Skeletal muscle tissue (tissue), 4 donors: Measurements from ENCODE around the gene FPGS. TPM values are rescaled to one million over a fixed set of nuclear protein-coding genes. Genes with fewer than 3 reads are reported as not detected.
"Not testable (repeated sequence)": the region's sequence is repeated elsewhere in the genome, so short reads cannot be mapped to it uniquely, and the experiment has no call there.

Experiments used
- H3K27ac ChIP-seq: one replicate; pipeline ENCODE4 v1.7.0; 2013; ENCODE audit warnings: mild to moderate bottlenecking, low read depth, low read length, inconsistent platforms
- H3K27me3 ChIP-seq, 3 donors: one replicate each; pipeline ENCODE4 v1.7.0; 2013; ENCODE audit warnings: low read length in 3 of 3; ENCODE audit not compliant: control insufficient read depth in 3 of 3, insufficient read depth in 3 of 3
- H3K36me3 ChIP-seq, 3 donors: one replicate each; pipeline ENCODE4 v1.7.0; 2013; ENCODE audit warnings: low read length in 3 of 3; ENCODE audit not compliant: control insufficient read depth in 3 of 3, insufficient read depth in 3 of 3
- H3K4me1 ChIP-seq, 3 donors: one replicate each; pipeline ENCODE4 v1.7.0; 2013; ENCODE audit warnings: low read length in 3 of 3, mild to moderate bottlenecking in 3 of 3; ENCODE audit not compliant: control insufficient read depth in 3 of 3, insufficient read depth in 3 of 3
- H3K4me3 ChIP-seq, 3 donors: one replicate each; pipeline ENCODE4 v1.7.0; 2013; ENCODE audit warnings: low read length in 3 of 3
- H3K9ac ChIP-seq, 3 donors: one replicate each; pipeline ENCODE4 v1.7.0; 2013; ENCODE audit warnings: low read length in 3 of 3, mild to moderate bottlenecking in 3 of 3, moderate library complexity in 2 of 3, low read depth in 1 of 3
- H3K9me3 ChIP-seq, 3 donors: one replicate each; pipeline ENCODE4 v1.7.0; 2013; ENCODE audit warnings: low read length in 3 of 3; ENCODE audit not compliant: control insufficient read depth in 3 of 3
- total RNA-seq: library from RNA; depleted of rRNA; stranded (reverse); fragments of >200 nt; gene quantifications from one replicate; pipeline ENCODE4 v1.2.3, GENCODE V29; 2014
- donor health status: Osteomylitis.

Gene FPGS
- total RNA-seq, 1 donor from 2014 or later: 41.2 TPM

DNA sequence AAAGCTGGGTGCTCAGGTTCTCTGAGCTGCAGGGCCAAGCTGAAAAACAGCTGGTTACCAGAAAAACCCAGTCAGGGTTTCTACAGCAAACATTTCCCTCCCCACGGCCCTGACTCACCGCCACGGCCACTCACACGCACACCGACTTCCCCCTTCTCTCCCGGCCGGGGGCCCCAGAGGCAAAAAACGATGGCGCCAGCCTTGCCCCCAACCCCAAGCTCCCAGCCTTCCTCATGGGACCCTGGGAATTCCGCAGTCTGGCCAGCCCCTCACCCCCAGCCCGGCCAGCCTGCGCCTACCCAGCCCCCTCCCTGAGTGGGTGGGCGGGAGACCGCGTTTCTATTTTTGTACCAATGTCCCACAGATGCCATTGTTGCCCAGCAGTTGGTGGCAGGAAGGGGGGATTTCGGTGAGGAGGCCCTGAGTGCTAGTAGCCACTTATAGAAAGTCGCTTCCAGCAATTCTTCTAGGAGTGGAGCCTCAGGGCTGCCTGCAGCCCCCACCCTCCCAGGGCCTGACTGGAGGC, 33.4 kb downstream of the FPGS start:
- peaks cover 50 to 61% (median 59%) of the 10 kb centered on the region in 3 donors for H3K4me1 ChIP-seq

DNA sequence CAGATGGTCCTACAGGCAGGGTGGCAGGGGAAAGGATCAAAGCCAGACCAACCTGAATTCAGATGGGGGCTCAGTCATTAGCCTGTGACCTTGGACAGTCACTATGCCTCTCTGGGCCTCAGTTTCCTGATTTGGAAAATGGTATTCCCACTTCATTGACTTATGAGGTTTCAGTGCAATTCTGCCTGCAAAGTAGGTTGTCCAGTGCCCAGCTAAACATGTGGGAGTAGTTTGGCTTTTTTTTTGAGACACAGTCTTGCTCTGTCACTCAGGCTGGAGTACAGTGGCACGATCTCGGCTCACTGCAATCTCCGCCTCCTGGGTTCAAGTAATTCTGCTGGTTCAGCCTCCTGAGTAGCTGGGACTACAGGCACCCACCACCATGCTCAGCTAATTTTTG, 33.9 kb downstream of the FPGS start:
- Histone ChIP-seq H3K9ac (peak overlapping the region in 1 of 3 donors; percentile 50), H3K27ac (peak overlapping the region; percentile 89), H3K4me1 (peaks cover 53 to 65% (median 62%) of the 10 kb centered on the region in 3 donors), H3K4me3 (peak overlapping the region in 2 of 3 donors; percentile 9 to 22)
- not testable (repeated sequence) for H3K9me3 ChIP-seq, H3K27me3 ChIP-seq, H3K36me3 ChIP-seq

More for the DNA sequence above, 33.4 kb downstream of the FPGS start:
- H3K4me3 ChIP-seq: peak overlapping the region in 2 of 3 donors; percentile 22 to 24
- H3K27me3 ChIP-seq: no peaks in the 10 kb centered on the region
- peaks cover 0 to 7% (median 7%) of the 10 kb centered on the region in 3 donors for H3K36me3 ChIP-seq
- peak overlapping the region in 1 of 3 donors; percentile 62 for H3K9ac ChIP-seq
- H3K9me3 ChIP-seq: no peaks in the 10 kb centered on the region
- peak overlapping the region; percentile 89 for H3K27ac ChIP-seq

DNA sequence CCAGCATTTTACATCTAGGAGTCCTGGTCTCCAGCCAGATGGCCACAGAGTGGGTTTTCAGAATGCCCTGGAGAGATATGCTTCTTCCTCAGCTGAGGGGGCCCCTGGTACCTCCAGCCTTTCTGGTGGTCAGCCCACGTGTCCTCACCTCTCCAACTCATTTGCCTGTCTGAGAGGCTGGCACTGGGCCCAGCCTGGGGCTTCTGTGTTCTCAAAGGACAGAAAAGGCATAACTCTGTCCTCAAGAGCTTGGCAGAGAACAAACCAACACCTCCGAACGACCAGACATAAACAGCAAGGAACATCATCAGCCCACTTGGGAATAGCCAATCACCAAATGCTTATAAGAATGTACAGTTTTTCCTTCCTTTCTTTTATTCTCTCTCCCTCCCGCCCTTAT, 34.7 kb downstream of the FPGS start:
- Histone ChIP-seq H3K4me3 (no peak overlapping the region), H3K4me1 (peaks cover 52 to 67% (median 63%) of the 10 kb centered on the region in 3 donors), H3K27ac (peak overlapping the region; percentile 89), H3K9ac (peak overlapping the region in 1 of 3 donors; percentile 8), H3K27me3 (no peaks in the 10 kb centered on the region), H3K36me3 (peaks cover 0 to 13% (median 12%) of the 10 kb centered on the region in 3 donors), H3K9me3 (no peaks in the 10 kb centered on the region)

DNA sequence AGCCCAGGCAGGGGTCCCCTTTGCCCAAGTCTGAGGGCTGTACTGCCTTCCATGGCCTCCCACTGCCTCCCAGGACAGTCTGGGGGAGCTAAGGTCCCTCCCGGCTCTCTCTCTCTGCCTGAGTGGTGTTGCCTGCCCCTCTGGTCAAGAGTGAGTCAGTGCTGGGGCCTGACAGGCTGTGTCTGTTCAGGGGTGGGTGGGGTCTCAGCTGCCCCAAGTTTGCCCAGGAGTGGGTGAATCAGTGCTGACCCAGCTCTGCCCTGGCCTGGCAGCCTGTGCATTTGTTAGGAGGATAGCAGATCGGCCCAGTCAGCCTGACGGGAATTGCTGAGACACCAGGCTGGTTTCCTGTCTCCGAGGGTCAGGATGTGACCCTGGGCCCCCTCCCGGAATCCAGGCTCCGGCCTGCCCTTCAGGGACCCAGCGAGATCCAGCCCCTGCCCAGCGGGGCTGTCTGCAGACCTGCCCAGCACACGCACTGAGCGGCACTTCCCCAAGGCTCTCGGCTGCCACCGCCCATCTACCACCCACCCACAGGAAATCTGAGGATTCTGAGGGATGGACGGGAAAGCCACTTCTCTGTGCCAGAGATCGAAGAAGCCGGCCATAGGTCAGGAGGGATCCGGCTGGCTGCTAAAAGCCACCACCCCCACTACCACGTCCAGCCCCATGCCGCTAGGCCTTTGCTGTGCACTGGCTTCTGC, 35.8 kb downstream of the FPGS start:
- Histone ChIP-seq H3K9ac (peak overlapping the region; percentile 45 to 68 (median 66)), H3K27ac (peak overlapping the region; percentile 89), H3K9me3 (no peaks in the 10 kb centered on the region), H3K27me3 (no peaks in the 10 kb centered on the region), H3K4me1 (peaks cover 50 to 67% (median 62%) of the 10 kb centered on the region in 3 donors), H3K4me3 (peak overlapping the region in 1 of 3 donors; percentile 41), H3K36me3 (peaks cover 0 to 18% (median 14%) of the 10 kb centered on the region in 3 donors)

DNA sequence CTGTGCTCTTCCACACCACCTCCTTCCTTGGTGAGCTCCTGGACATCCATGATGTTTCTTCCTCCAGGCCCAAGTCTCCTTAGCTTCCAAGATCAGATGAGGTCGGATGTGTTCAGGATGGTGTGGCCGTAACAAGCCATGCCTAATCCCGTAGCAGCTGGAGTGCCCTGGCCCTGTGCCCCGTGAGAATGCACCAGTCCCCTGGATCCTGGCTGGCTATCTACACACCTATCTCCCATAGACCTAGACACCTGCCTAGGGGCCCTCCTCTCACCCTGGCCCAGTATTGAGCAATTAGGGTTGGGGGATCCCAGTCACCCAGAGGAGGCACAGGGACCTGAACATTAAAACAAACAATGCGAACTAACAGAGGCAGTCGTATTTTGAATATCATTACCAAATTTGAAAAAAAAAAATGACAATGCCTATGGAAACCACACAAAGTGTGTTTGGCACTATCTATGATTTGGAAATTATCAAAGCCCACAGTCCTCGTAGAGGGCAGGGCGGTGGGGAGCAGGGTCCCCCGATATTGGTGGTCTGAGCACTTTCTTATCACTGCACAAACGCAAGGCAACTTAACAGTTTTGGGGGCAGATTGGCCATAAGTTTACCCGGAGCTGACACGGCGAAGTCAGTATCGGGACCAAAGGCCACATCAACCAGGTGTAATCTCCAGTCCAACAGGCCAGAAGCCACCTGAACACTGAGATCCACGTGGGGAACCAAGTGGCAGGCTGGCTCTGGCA, 38.6 kb downstream of the FPGS start:
- Histone ChIP-seq H3K4me3 (no peak overlapping the region), H3K9me3 (no peaks in the 10 kb centered on the region), H3K27ac (peak overlapping the region; percentile 25), H3K27me3 (no peaks in the 10 kb centered on the region), H3K4me1 (peaks cover 53 to 70% (median 67%) of the 10 kb centered on the region in 3 donors), H3K9ac (peak overlapping the region in 2 of 3 donors; percentile 8 to 20), H3K36me3 (peaks cover 0 to 18% (median 10%) of the 10 kb centered on the region in 3 donors)

DNA sequence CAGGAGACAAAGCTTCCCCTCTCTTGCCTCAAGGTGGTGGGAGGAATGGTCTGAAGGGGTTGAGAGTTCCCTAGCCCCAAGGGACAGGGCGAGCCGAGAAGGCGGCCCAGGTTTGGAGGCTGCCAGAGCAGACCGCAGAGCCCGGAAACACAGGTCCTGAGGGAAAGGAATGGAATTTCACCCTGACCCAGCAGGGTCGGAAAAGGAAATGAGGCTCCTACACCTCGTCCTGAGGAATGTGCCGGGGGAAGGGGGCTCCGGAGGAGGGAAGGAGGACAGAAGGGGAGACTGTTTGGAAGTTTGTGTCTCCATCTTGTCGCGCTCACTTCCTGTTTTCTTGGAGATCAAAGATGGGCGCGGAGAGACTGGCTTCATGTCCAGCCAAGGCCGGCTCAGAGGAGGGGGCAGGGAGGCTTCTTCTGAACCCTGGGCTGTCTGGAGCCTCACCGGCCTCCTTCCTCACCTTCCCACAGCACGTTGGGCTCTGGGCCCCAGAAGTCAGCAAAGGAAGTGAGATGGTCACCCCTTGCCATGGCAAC, 42.2 kb downstream of the FPGS start:
- Histone ChIP-seq H3K4me1 (peaks cover 47 to 54% (median 53%) of the 10 kb centered on the region in 3 donors), H3K9me3 (no peaks in the 10 kb centered on the region), H3K27me3 (no peaks in the 10 kb centered on the region), H3K36me3 (peaks cover 0 to 21% (median 20%) of the 10 kb centered on the region in 3 donors), H3K9ac (peak overlapping the region in 1 of 3 donors; percentile 40), H3K27ac (peak overlapping the region; percentile 49), H3K4me3 (peak overlapping the region in 1 of 3 donors; percentile 49)

DNA sequence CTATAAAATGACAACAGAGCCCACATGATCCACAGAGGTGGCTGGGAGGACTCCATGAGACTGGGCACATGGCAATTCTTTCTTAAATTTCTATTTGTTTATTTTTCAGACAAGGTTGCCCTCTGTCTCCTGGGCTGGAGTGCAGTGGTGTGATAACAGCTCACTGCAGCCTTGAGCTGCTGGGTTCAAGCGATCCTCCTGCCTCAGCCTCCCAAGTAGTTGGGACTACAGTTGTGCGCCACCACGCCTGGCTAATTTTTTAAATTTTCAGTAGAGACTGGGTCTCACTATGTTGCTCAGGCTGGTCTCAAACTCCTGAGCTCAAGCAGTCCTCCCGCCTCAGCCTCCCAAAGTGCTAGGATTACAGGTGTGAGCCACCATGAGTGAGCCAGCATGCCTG, 42.9 kb downstream of the FPGS start:
- not testable (repeated sequence) for H3K9me3 ChIP-seq, H3K27me3 ChIP-seq
- Histone ChIP-seq H3K4me3 (peak overlapping the region in 1 of 3 donors; percentile 49), H3K9ac (peak overlapping the region in 2 of 3 donors; percentile 20 to 66), H3K36me3 (peaks cover 0 to 21% (median 17%) of the 10 kb centered on the region in 3 donors), H3K4me1 (peaks cover 44 to 49% (median 46%) of the 10 kb centered on the region in 3 donors), H3K27ac (peak overlapping the region; percentile 49)

DNA sequence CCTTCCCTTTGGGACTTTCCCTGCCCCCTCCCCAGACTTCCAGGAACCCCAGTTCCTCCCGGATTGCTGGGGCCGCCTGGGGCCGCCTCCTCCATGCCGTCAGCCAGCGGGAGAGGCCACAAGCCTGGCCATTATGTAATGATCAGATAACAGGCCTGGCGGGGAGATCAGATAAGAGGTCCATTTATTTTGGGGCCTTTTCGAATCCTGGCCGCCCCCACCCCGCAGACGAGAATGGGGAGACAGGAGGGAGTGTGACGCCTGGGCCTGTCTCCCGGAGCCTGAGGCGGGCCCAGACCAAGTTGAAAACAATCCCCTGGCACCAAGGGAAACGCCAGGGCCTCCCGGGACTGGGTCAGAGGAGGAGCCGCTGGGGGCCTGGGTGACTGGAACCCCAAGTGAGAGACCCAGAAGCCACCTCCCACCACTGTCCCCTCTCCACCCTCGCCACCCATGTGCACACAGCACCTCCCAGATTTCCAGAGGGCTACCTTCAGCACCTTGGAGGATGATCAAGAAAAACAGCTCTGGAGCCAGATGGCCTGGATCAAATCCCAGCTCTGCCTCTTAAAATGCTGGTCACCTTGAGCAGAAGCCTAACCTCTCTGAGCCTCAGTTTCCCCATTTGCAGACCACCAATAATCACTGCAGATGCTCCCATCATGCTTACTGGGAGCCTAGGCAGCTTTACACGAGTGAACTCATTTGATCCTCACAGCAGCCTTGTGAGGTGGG, 43.9 kb downstream of the FPGS start:
- no peaks in the 10 kb centered on the region for H3K27me3 ChIP-seq
- H3K27ac ChIP-seq: peak overlapping the region; percentile 74
- peaks cover 0 to 20% (median 11%) of the 10 kb centered on the region in 3 donors for H3K36me3 ChIP-seq
- peak overlapping the region; percentile 53 to 66 (median 65) for H3K9ac ChIP-seq
- no peaks in the 10 kb centered on the region for H3K9me3 ChIP-seq
- peak overlapping the region; percentile 9 to 61 (median 38) for H3K4me3 ChIP-seq
- H3K4me1 ChIP-seq: peaks cover 36 to 40% (median 38%) of the 10 kb centered on the region in 3 donors

DNA sequence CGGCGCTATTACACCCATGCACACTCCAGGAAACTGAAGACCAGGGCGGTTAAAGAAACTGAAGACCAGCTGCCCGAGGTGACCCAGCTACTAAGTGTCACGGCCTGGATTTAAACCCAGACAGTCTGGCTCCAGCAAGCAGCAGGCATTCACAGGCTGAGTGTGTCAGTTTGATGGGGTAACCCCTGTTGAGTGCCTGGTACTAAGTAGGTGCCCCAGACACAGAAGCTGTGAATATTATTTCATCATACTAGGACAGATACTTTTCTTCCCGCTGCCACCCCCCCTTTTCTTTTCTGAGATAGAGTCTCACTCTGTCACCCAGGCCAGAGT, 44.5 kb downstream of the FPGS start:
- no peaks in the 10 kb centered on the region for H3K9me3 ChIP-seq
- peaks cover 34 to 37% (median 35%) of the 10 kb centered on the region in 3 donors for H3K4me1 ChIP-seq
- no peaks in the 10 kb centered on the region for H3K27me3 ChIP-seq
- H3K9ac ChIP-seq: peak overlapping the region in 2 of 3 donors; percentile 65 to 66
- H3K36me3 ChIP-seq: peaks cover 0 to 18% (median 8%) of the 10 kb centered on the region in 3 donors
- peak overlapping the region; percentile 9 to 61 (median 38) for H3K4me3 ChIP-seq
- H3K27ac ChIP-seq: peak overlapping the region; percentile 74
